Uterus (tissue), 4 donors: Measurements from ENCODE around the gene CREB3L2. TPM values are rescaled to one million over a fixed set of nuclear protein-coding genes. Genes with fewer than 3 reads are reported as not detected.

Experiments used
- DNase-seq, 2 donors: peaks; one replicate each; pipeline ENCODE4 v3.0.0-alpha.2; 2019 to 2020
- H3K27ac ChIP-seq, 2 donors: fragments of 200-600 bp; sonication (generic); 1 replicate in 1 of 2; 2 replicates in 1 of 2; pipeline ENCODE4 v1.5.1; 2016 to 2018
- H3K27me3 ChIP-seq, 2 donors: fragments of 200-600 bp; sonication (generic); one replicate each; pipeline ENCODE4 v1.5.1; 2018 to 2019; ENCODE audit warnings: control low read depth in 1 of 2
- H3K36me3 ChIP-seq, 2 donors: fragments of 200-600 bp; sonication (generic); one replicate each; pipeline ENCODE4 v1.5.1; 2019; ENCODE audit warnings: control low read depth in 1 of 2
- H3K4me1 ChIP-seq, 2 donors: fragments of 200-600 bp; sonication (generic); one replicate each; pipeline ENCODE4 v1.5.1; 2018 to 2019; ENCODE audit warnings: control low read depth in 1 of 2
- H3K4me3 ChIP-seq, 2 donors: fragments of 200-600 bp; sonication (generic); 1 replicate in 1 of 2; 2 replicates in 1 of 2; pipeline ENCODE4 v1.5.1; 2018 to 2019; ENCODE audit warnings: mild to moderate bottlenecking in 1 of 2
- H3K9me3 ChIP-seq, 2 donors: fragments of 200-600 bp; sonication (generic); one replicate each; pipeline ENCODE4 v1.5.1; 2019; ENCODE audit warnings: control low read depth in 1 of 2
- POLR2A ChIP-seq, 2 donors: fragments of 450-650 bp; IDR thresholded peaks; one replicate each; pipeline ENCODE4 v1.6.1; 2016; ENCODE audit warnings: antibody characterized with exemption in 2 of 2, mild to moderate bottlenecking in 1 of 2, moderate library complexity in 1 of 2
- intact Hi-C: fragments of 100-400 bp; cut with DNase I; formaldehyde crosslinking; loops from one replicate; pipeline ENCODE4 v1.15.1; 2023; ENCODE audit warnings: low total_unique reads
- total RNA-seq, 4 donors: library from RNA; depleted of rRNA in 3 of 4; stranded (reverse); fragments of >200 nt in 3 of 4; gene quantifications; one replicate each; pipeline versions ENCODE4 v1.1.0 to v1.2.4, GENCODE V29; 2014 to 2023
- TF ChIP-seq, protein P1 (sequence below), 4 experiments: fragments of 200-600 bp in 2 of 4; fragments of 450-650 bp in 2 of 4; sonication (generic) in 2 of 4; IDR thresholded peaks; one replicate each; pipeline ENCODE4 v1.5.1; 2016 to 2019; ENCODE audit warnings: antibody characterized with exemption in 4 of 4, mild to moderate bottlenecking in 2 of 4, moderate library complexity in 1 of 4
- donor health status: DM: yes; HTN: yes; CAD: no.

CREB3L2 gene
- total RNA-seq, 4 donors from 2014 or later, result 24.7 to 185 (median 41.1) TPM

- Histone ChIP-seq H3K27ac (peak overlapping the region; percentile 82 to 91), H3K9me3 (no peaks in the 10 kb centered on the region), H3K36me3 (no peaks in the 10 kb centered on the region), H3K4me1 (peaks cover 3 to 26% of the 10 kb centered on the region in 2 donors), H3K4me3 (no peak overlapping the region), H3K27me3 (no peaks in the 10 kb centered on the region)
- peak in 1 of 2 donors; percentile 56 for DNase-seq
- TF ChIP-seq, protein P1, sequence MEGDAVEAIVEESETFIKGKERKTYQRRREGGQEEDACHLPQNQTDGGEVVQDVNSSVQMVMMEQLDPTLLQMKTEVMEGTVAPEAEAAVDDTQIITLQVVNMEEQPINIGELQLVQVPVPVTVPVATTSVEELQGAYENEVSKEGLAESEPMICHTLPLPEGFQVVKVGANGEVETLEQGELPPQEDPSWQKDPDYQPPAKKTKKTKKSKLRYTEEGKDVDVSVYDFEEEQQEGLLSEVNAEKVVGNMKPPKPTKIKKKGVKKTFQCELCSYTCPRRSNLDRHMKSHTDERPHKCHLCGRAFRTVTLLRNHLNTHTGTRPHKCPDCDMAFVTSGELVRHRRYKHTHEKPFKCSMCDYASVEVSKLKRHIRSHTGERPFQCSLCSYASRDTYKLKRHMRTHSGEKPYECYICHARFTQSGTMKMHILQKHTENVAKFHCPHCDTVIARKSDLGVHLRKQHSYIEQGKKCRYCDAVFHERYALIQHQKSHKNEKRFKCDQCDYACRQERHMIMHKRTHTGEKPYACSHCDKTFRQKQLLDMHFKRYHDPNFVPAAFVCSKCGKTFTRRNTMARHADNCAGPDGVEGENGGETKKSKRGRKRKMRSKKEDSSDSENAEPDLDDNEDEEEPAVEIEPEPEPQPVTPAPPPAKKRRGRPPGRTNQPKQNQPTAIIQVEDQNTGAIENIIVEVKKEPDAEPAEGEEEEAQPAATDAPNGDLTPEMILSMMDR (IDR thresholded peaks at IDR 0.05), result no peak
- TF ChIP-seq POLR2A (IDR thresholded peaks at IDR 0.05), result no peak
- intact Hi-C loops, result no loop called here
Measured at GRCh38 chr7:137953665-137954470, 48.0 kb downstream of the CREB3L2 start.

GRCh38 chr7:137953043-137953664 lies 48.7 kb downstream of the CREB3L2 start:
- H3K4me1 ChIP-seq, result peaks cover 3 to 26% of the 10 kb centered on the region in 2 donors
- H3K4me3 ChIP-seq, result no peak overlapping the region
- intact Hi-C loops, result no loop called here
- H3K36me3 ChIP-seq, result no peaks in the 10 kb centered on the region
- no peaks in the 10 kb centered on the region for H3K9me3 ChIP-seq
- H3K27ac ChIP-seq, result peak overlapping the region; percentile 82 to 91
- H3K27me3 ChIP-seq, result no peaks in the 10 kb centered on the region
- TF ChIP-seq, protein P1 (IDR thresholded peaks at IDR 0.05), result no peak
- TF ChIP-seq POLR2A (IDR thresholded peaks at IDR 0.05), result no peak
- peak in 1 of 2 donors; percentile 59 for DNase-seq

DNA sequence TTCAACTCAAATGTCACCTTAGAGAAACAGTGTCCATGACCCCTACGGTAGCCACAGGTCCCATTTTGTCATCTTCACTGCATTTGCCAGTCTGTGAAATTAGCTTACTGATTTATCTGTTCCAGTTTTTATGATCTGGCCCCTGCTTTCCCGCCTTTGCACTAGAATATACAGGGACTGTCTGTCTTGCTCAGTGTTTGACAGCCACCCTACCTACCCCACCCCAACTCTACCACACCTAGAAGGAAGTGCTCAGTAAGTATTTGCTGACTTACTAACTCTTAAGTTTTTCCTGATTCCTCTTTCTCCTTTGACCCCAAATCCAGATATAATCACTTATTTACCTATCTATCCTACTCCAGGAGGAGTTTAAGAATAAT lies 49.5 kb downstream of the CREB3L2 start:
- Histone ChIP-seq H3K4me1 (peaks cover 3 to 26% of the 10 kb centered on the region in 2 donors), H3K36me3 (no peaks in the 10 kb centered on the region), H3K4me3 (no peak overlapping the region), H3K27me3 (no peaks in the 10 kb centered on the region), H3K9me3 (no peaks in the 10 kb centered on the region), H3K27ac (peak overlapping the region; percentile 82 to 91)
- TF ChIP-seq, protein P1 (IDR thresholded peaks at IDR 0.05), result no peak
- TF ChIP-seq POLR2A (IDR thresholded peaks at IDR 0.05), result no peak
- DNase-seq, result no peak
- intact Hi-C loops, result no loop called here

GRCh38 chr7:137951700-137952425 lies 50.0 kb downstream of the CREB3L2 start:
- Histone ChIP-seq H3K9me3 (no peaks in the 10 kb centered on the region), H3K27ac (peak overlapping the region; percentile 82 to 91), H3K4me1 (peaks cover 3 to 26% of the 10 kb centered on the region in 2 donors), H3K36me3 (no peaks in the 10 kb centered on the region), H3K27me3 (no peaks in the 10 kb centered on the region), H3K4me3 (no peak overlapping the region)
- no peak for DNase-seq
- TF ChIP-seq, protein P1 (IDR thresholded peaks at IDR 0.05), result no peak
- no peak for TF ChIP-seq POLR2A (IDR thresholded peaks at IDR 0.05)
- intact Hi-C loops, result no loop called here
